Panc1 (cell line): ENCODE data around the gene MXD3. TPM values are rescaled to one million over a fixed set of nuclear protein-coding genes. Genes with fewer than 3 reads are reported as not detected.

Experiments used
- ATAC-seq: fragments of 200-7000 bp; cut with Tn5 transposase; 2 replicates; pipeline ENCODE4 v1.9.1; 2020; ENCODE audit warnings: mild to moderate bottlenecking, moderate library complexity
- BruUV-seq: library from RNA; stranded (reverse); fragments of 400-500 nt; replicated peaks from 2 replicates; lab custom pipeline; 2021; lab: Mats Ljungman, UMichigan
- CTCF ChIA-PET: fragments of 300-600 bp; sonication (Branson Sonifier 250); formaldehyde crosslinking; loops from one replicate; lab custom pipeline; 2022; ENCODE audit warnings: antibody characterized with exemption; lab: Charles Lee
- POLR2A ChIA-PET: fragments of 300-600 bp; sonication (Branson Sonifier 250); formaldehyde crosslinking; loops from one replicate; lab custom pipeline; 2022; ENCODE audit warnings: antibody characterized with exemption; lab: Charles Lee
- DNase-seq: peaks from one replicate; pipeline ENCODE4 v3.0.0-alpha.2; 2010; ENCODE audit warnings: low read depth, low spot score
- H3K27ac ChIP-seq: 2 replicates; pipeline ENCODE4 v1.5.1; 2011; ENCODE audit warnings: mild to moderate bottlenecking, low read length, inconsistent platforms
- H3K27me3 ChIP-seq: fragments of 200-500 bp; sonication (Bioruptor generic); 2 replicates; pipeline ENCODE4 v1.6.0; 2014; ENCODE audit warnings: low read length, inconsistent platforms; ENCODE audit not compliant: control insufficient read depth, insufficient read depth
- H3K36me3 ChIP-seq: fragments of 200-500 bp; sonication (Bioruptor generic); 2 replicates; pipeline ENCODE4 v1.5.1; 2014; ENCODE audit warnings: inconsistent platforms, mild to moderate bottlenecking, low read length, moderate library complexity; ENCODE audit not compliant: control insufficient read depth, insufficient read depth
- H3K4me1 ChIP-seq: 2 replicates; pipeline ENCODE4 v1.5.1; 2011; ENCODE audit warnings: inconsistent platforms, mild to moderate bottlenecking, low read length, moderate library complexity; ENCODE audit not compliant: control insufficient read depth, insufficient read depth
- H3K4me3 ChIP-seq, 2 experiments: 2 replicates each; pipeline ENCODE4 v1.5.1; 2011 to 2012; ENCODE audit warnings: low read depth in 2 of 2, low read length in 2 of 2, mild to moderate bottlenecking in 2 of 2, inconsistent platforms in 1 of 2, moderate library complexity in 1 of 2
- H3K9me3 ChIP-seq: fragments of 200-500 bp; sonication (Bioruptor generic); 2 replicates; pipeline ENCODE4 v1.5.1; 2014; ENCODE audit warnings: low read depth, mild to moderate bottlenecking, inconsistent platforms, low read length, moderate library complexity; ENCODE audit not compliant: control insufficient read depth, insufficient read depth
- CTCF ChIP-seq: fragments of 450-650 bp; IDR thresholded peaks from 2 replicates; pipeline ENCODE4 v1.5.1; 2017; ENCODE audit warnings: mild to moderate bottlenecking
- POLR2AphosphoS5 ChIP-seq: IDR thresholded peaks from 2 replicates; pipeline ENCODE4 v1.6.1; 2012; ENCODE audit warnings: mild to moderate bottlenecking, low read depth, low read length, moderate library complexity
- REST ChIP-seq, 2 experiments: IDR thresholded peaks; 2 replicates each; pipeline ENCODE4 v1.6.1; 2011 to 2012; ENCODE audit warnings: low read depth in 2 of 2, control low read depth in 1 of 2, low read length in 1 of 2, mild to moderate bottlenecking in 1 of 2, moderate library complexity in 1 of 2; ENCODE audit not compliant: insufficient read depth in 1 of 2
- SIN3A ChIP-seq: IDR thresholded peaks from 2 replicates; pipeline ENCODE4 v1.6.1; 2012; ENCODE audit warnings: low read depth, mild to moderate bottlenecking, low read length, moderate library complexity, borderline replicate concordance; ENCODE audit not compliant: insufficient read depth
- TCF7L2 ChIP-seq: IDR thresholded peaks from 2 replicates; pipeline ENCODE4 v1.6.1; 2011; ENCODE audit warnings: mild to moderate bottlenecking, low read depth, low read length, inconsistent platforms
- in situ Hi-C: cut with HindIII; loops from 2 replicates; pipeline ENCODE4 v1.10.0; 2016; ENCODE audit warnings: low sequenced_read_pairs, low pct_unique_long_range_greater_than_20kb
- intact Hi-C: fragments of 100-400 bp; cut with micrococcal nuclease; formaldehyde crosslinking; loops from one replicate; pipeline ENCODE4 v1.10.0; 2022; ENCODE audit not compliant: unreplicated experiment
- total RNA-seq: library from RNA; stranded (reverse); gene quantifications from one replicate; pipeline ENCODE4 v1.2.1, GENCODE V29; 2021; ENCODE audit not compliant: unreplicated experiment

The MXD3 gene
- total RNA-seq, 1 experiment from 2014 or later, result 12.0 TPM

- POLR2A ChIA-PET, result no interaction called here
- intact Hi-C loops, result no loop called here
Measured at GRCh38 chr5:177336603-177337494, 25.2 kb upstream of the MXD3 start.

More at GRCh38 chr5:177336603-177337494, 25.2 kb upstream of the MXD3 start:
- CTCF ChIA-PET, result interaction anchor here (0.6 to 1.0 kb wide), 2 partner anchors 27 to 250 kb away, joined by 3 to 4 read pairs; partner anchors contain the start of gene FGFR4
- no peak for ATAC-seq
- Histone ChIP-seq H3K27ac (no peak overlapping the region), H3K4me3 (no peak overlapping the region), H3K36me3 (peaks cover 16% of the 10 kb centered on the region), H3K9me3 (no peaks in the 10 kb centered on the region), H3K4me1 (no peaks in the 10 kb centered on the region), H3K27me3 (no peaks in the 10 kb centered on the region)
- BruUV-seq, result no TSS peak
- TF ChIP-seq CTCF, result no peak
- TF ChIP-seq SIN3A, result no peak
- TF ChIP-seq POLR2AphosphoS5, result no peak
- no peak for TF ChIP-seq TCF7L2
- TF ChIP-seq REST (IDR thresholded peaks at IDR 0.05; ENCODE audit: insufficient read depth in 1 of 2, low read depth in 2 of 2, low read length in 1 of 2), result no peak
- DNase-seq, result no peak
- in situ Hi-C loops, result no loop called here
